Measurements from ENCODE around the gene EDEM3. TPM values are rescaled to one million over a fixed set of nuclear protein-coding genes. Genes with fewer than 3 reads are reported as not detected.

Gene EDEM3
- polyA plus RNA-seq, 1 donor from 2014 or later = 49.5 TPM

- no peaks in the 10 kb centered on the region for H3K79me2 ChIP-seq (replicated peaks; ENCODE audit: insufficient read depth, low read length)
- H3K9me3 ChIP-seq (ENCODE audit: low read length) = no peaks in the 10 kb centered on the region
- no peaks in the 10 kb centered on the region for H3K27me3 ChIP-seq (ENCODE audit: insufficient read depth, low read depth, low read length)
- H3K4me3 ChIP-seq (ENCODE audit: low read length) = no peak overlapping the region
- H3K9me2 ChIP-seq (ENCODE audit: insufficient read depth, low read length) = no peaks in the 10 kb centered on the region
- no peak overlapping the region for H3K9ac ChIP-seq (ENCODE audit: low read length)
- no peaks in the 10 kb centered on the region for H4K20me1 ChIP-seq (ENCODE audit: insufficient read depth)
- TF ChIP-seq RAD21 (conservative IDR thresholded peaks at IDR 0.05) (no peak), REST (IDR thresholded peaks at IDR 0.05; ENCODE audit: borderline replicate concordance) (no peak), SMC3 (conservative IDR thresholded peaks at IDR 0.05; ENCODE audit: poor library complexity) (no peak), EP300 (conservative IDR thresholded peaks at IDR 0.05; ENCODE audit: poor library complexity, severe bottlenecking) (no peak), EZH2 (IDR thresholded peaks at IDR 0.05; ENCODE audit: borderline replicate concordance, insufficient read depth, low read length, poor library complexity, severe bottlenecking) (no peak), CTCF (IDR thresholded peaks at IDR 0.05; ENCODE audit: poor library complexity, severe bottlenecking) (no peak), POLR2AphosphoS5 (IDR thresholded peaks at IDR 0.05) (no peak)
- no peak overlapping the region for H3K4me2 ChIP-seq (ENCODE audit: low read length)
- H3K36me3 ChIP-seq (ENCODE audit: insufficient read depth, low read length) = no peaks in the 10 kb centered on the region
- H3F3A ChIP-seq (ENCODE audit: insufficient read depth, low read length, poor library complexity, severe bottlenecking) = no peaks in the 10 kb centered on the region
- H3K27ac ChIP-seq (ENCODE audit: low read length) = no peak overlapping the region
- no peak overlapping the region for H2AFZ ChIP-seq (ENCODE audit: low read depth, low read length)
These were observed 108.4 kb downstream of the EDEM3 start for GRCh38 chr1:184646178-184646701.

GRCh38 chr1:184644771-184645170 is 109.9 kb downstream of the EDEM3 start:
- H2AFZ ChIP-seq (ENCODE audit: low read depth, low read length) = no peak overlapping the region
- no peaks in the 10 kb centered on the region for H3K27me3 ChIP-seq (ENCODE audit: insufficient read depth, low read depth, low read length)
- no peak overlapping the region for H3K27ac ChIP-seq (ENCODE audit: low read length)
- H3K9me3 ChIP-seq (ENCODE audit: low read length) = no peaks in the 10 kb centered on the region
- H3K9me2 ChIP-seq (ENCODE audit: insufficient read depth, low read length) = no peaks in the 10 kb centered on the region
- H3K4me2 ChIP-seq (ENCODE audit: low read length) = no peak overlapping the region
- no peaks in the 10 kb centered on the region for H4K20me1 ChIP-seq (ENCODE audit: insufficient read depth)
- H3K9ac ChIP-seq (ENCODE audit: low read length) = no peak overlapping the region
- TF ChIP-seq CTCF (IDR thresholded peaks at IDR 0.05; ENCODE audit: poor library complexity, severe bottlenecking) (no peak), SMC3 (conservative IDR thresholded peaks at IDR 0.05; ENCODE audit: poor library complexity) (no peak), EZH2 (IDR thresholded peaks at IDR 0.05; ENCODE audit: borderline replicate concordance, insufficient read depth, low read length, poor library complexity, severe bottlenecking) (no peak), TAF1 (IDR thresholded peaks at IDR 0.05; ENCODE audit: low read depth) (no peak), RAD21 (conservative IDR thresholded peaks at IDR 0.05) (no peak), POLR2AphosphoS5 (IDR thresholded peaks at IDR 0.05) (no peak), MXI1 (conservative IDR thresholded peaks at IDR 0.05; ENCODE audit: poor library complexity, severe bottlenecking) (no peak)
- no peaks in the 10 kb centered on the region for H3K79me2 ChIP-seq (replicated peaks; ENCODE audit: insufficient read depth, low read length)
- H3K36me3 ChIP-seq (ENCODE audit: insufficient read depth, low read length) = no peaks in the 10 kb centered on the region
- no peaks in the 10 kb centered on the region for H3F3A ChIP-seq (ENCODE audit: insufficient read depth, low read length, poor library complexity, severe bottlenecking)
- H3K4me3 ChIP-seq (ENCODE audit: low read length) = no peak overlapping the region
